ENCODE measurements around the gene FUNDC2.

Gene FUNDC2

GRCh38 chrX:155070975-155071693 lies 44.5 kb downstream of the FUNDC2 start, which contains the start of the genes BRCC3, CMC4 and MTCP1:
Gene BRCC3 (plus strand): TSS chrX:155071508. CDS start chrX:155071528, 20 bp downstream.
Gene CMC4 (minus strand): TSS chrX:155071136. CDS start chrX:155064023, 7,113 bp downstream.
Gene MTCP1 (minus strand): TSS chrX:155071136. CDS start chrX:155066010, 5,126 bp downstream.
- DNase-seq, result peak; percentile 82

GRCh38 chrX:155071694-155072280 lies 45.1 kb downstream of the FUNDC2 start:
- DNase-seq, result no peak

- no peak for DNase-seq
Observed at GRCh38 chrX:155086202-155086840, 59.7 kb downstream of the FUNDC2 start.

GRCh38 chrX:155086961-155087735 lies 60.5 kb downstream of the FUNDC2 start:
- no peak for DNase-seq

- DNase-seq, result peak; percentile 6
Observed at GRCh38 chrX:155094468-155095061, 67.9 kb downstream of the FUNDC2 start.

GRCh38 chrX:155105919-155106318 lies 79.3 kb downstream of the FUNDC2 start:
- DNase-seq, result no peak

- no peak for DNase-seq
Observed at GRCh38 chrX:155108427-155108826, 81.8 kb downstream of the FUNDC2 start.

All from NCI-H1092 (cell line).